WTC11 (cell line): ENCODE measurements around the gene TMEM52.

Experiments used
- ATF1 ChIP-seq: sonication (generic); formaldehyde crosslinking; IDR thresholded peaks from 2 replicates; pipeline ENCODE4 v1.8.1; 2023; ENCODE audit warnings: mild to moderate bottlenecking, moderate library complexity, missing genetic modification reagents
- ESRRA ChIP-seq: sonication (generic); formaldehyde crosslinking; IDR thresholded peaks from 2 replicates; pipeline ENCODE4 v1.8.1; 2022; ENCODE audit warnings: mild to moderate bottlenecking, missing genetic modification reagents, borderline replicate concordance
- ETV6 ChIP-seq: sonication (generic); formaldehyde crosslinking; IDR thresholded peaks from 2 replicates; pipeline ENCODE4 v1.8.1; 2022; ENCODE audit warnings: mild to moderate bottlenecking, missing genetic modification reagents
- IRF2 ChIP-seq: sonication (generic); formaldehyde crosslinking; IDR thresholded peaks from 2 replicates; pipeline ENCODE4 v1.8.0; 2022; ENCODE audit warnings: low read depth, missing genetic modification reagents, borderline replicate concordance
- SMAD4 ChIP-seq: sonication (generic); formaldehyde crosslinking; IDR thresholded peaks from 2 replicates; pipeline ENCODE4 v1.8.0; 2022; ENCODE audit warnings: mild to moderate bottlenecking, missing genetic modification reagents
- ZNF138 ChIP-seq: sonication (generic); formaldehyde crosslinking; conservative IDR thresholded peaks from 2 replicates; pipeline ENCODE4 v1.8.1; 2022; ENCODE audit warnings: mild to moderate bottlenecking, moderate library complexity, missing genetic modification reagents
- TF ChIP-seq, protein P1 (sequence below): fragments of 200-600 bp; IDR thresholded peaks from 2 replicates; pipeline ENCODE4 v1.8.0; 2022; ENCODE audit warnings: antibody characterized with exemption
- TF ChIP-seq, protein P2 (sequence below): sonication (generic); formaldehyde crosslinking; IDR thresholded peaks from 2 replicates; pipeline ENCODE4 v1.8.1; 2023; ENCODE audit warnings: mild to moderate bottlenecking, missing genetic modification reagents, borderline replicate concordance
- TF ChIP-seq, protein P3 (sequence below): sonication (generic); formaldehyde crosslinking; IDR thresholded peaks from 2 replicates; pipeline ENCODE4 v1.8.0; 2022; ENCODE audit warnings: mild to moderate bottlenecking, missing genetic modification reagents
- TF ChIP-seq, protein P4 (sequence below): sonication (generic); formaldehyde crosslinking; IDR thresholded peaks from 2 replicates; pipeline ENCODE4 v1.8.1; 2022; ENCODE audit warnings: low read depth, missing genetic modification reagents, borderline replicate concordance
- TF ChIP-seq, protein P5 (sequence below): sonication (generic); formaldehyde crosslinking; IDR thresholded peaks from 2 replicates; pipeline ENCODE4 v1.8.0; 2022; ENCODE audit warnings: mild to moderate bottlenecking, missing genetic modification reagents
- TF ChIP-seq, protein P6 (sequence below): sonication (generic); formaldehyde crosslinking; IDR thresholded peaks from 2 replicates; pipeline ENCODE4 v1.8.1; 2023; ENCODE audit warnings: mild to moderate bottlenecking, missing genetic modification reagents, moderate library complexity

DNA sequence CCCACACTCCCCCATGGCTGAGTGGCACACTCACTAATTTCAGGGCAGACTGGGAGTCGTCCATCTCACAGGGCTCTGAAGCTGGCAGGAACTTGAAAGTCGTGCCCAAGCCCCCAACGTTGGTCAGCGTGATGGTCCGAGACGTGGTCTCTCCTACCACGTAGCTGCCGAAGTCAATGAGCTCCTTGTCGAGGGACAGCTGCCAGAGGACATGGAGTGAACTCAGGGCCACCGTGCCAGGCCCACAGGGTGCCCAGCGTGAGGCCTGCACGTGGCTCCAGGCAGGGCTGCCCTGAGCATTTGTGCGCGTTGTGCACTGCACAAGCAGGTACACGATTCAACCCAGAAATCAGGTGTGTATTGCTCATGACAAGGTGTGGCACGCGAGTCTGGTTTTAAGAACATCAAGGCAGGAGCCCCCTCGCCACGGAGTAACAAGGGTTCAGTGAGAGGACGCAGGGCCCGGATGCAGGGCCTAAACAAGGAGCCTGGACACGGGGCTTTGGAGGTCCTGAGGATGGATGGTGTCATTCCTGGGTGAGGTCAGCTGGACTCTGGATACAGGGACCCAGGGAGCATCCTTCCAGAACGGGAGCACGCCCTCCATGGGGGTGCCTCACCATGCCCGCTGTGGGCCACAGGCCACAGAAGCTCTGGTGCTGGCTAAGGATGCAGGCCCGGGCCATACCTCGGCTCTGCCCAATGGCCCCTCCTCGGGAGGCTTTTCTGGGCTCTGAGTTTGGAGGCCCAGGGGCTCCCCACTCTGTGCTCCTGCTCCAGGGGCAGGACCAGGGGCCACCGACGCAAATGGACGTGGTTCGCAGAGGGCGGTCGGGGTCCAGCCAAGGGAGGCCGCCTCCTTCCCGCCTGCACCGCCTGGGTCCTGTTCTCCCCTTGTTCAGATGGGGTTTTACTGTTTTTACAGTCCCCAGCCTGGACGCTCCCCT, 37.8 kb upstream of the TMEM52 start:
- TF ChIP-seq, protein P1, sequence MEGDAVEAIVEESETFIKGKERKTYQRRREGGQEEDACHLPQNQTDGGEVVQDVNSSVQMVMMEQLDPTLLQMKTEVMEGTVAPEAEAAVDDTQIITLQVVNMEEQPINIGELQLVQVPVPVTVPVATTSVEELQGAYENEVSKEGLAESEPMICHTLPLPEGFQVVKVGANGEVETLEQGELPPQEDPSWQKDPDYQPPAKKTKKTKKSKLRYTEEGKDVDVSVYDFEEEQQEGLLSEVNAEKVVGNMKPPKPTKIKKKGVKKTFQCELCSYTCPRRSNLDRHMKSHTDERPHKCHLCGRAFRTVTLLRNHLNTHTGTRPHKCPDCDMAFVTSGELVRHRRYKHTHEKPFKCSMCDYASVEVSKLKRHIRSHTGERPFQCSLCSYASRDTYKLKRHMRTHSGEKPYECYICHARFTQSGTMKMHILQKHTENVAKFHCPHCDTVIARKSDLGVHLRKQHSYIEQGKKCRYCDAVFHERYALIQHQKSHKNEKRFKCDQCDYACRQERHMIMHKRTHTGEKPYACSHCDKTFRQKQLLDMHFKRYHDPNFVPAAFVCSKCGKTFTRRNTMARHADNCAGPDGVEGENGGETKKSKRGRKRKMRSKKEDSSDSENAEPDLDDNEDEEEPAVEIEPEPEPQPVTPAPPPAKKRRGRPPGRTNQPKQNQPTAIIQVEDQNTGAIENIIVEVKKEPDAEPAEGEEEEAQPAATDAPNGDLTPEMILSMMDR: no peak
- TF ChIP-seq SMAD4 (CRISPR knock-in tag) (no peak), ETV6 (no peak), IRF2 (CRISPR knock-in tag) (no peak), ZNF138 (no peak), ATF1 (CRISPR knock-in tag) (no peak), ESRRA (CRISPR knock-in tag) (no peak)
- TF ChIP-seq, protein P2, sequence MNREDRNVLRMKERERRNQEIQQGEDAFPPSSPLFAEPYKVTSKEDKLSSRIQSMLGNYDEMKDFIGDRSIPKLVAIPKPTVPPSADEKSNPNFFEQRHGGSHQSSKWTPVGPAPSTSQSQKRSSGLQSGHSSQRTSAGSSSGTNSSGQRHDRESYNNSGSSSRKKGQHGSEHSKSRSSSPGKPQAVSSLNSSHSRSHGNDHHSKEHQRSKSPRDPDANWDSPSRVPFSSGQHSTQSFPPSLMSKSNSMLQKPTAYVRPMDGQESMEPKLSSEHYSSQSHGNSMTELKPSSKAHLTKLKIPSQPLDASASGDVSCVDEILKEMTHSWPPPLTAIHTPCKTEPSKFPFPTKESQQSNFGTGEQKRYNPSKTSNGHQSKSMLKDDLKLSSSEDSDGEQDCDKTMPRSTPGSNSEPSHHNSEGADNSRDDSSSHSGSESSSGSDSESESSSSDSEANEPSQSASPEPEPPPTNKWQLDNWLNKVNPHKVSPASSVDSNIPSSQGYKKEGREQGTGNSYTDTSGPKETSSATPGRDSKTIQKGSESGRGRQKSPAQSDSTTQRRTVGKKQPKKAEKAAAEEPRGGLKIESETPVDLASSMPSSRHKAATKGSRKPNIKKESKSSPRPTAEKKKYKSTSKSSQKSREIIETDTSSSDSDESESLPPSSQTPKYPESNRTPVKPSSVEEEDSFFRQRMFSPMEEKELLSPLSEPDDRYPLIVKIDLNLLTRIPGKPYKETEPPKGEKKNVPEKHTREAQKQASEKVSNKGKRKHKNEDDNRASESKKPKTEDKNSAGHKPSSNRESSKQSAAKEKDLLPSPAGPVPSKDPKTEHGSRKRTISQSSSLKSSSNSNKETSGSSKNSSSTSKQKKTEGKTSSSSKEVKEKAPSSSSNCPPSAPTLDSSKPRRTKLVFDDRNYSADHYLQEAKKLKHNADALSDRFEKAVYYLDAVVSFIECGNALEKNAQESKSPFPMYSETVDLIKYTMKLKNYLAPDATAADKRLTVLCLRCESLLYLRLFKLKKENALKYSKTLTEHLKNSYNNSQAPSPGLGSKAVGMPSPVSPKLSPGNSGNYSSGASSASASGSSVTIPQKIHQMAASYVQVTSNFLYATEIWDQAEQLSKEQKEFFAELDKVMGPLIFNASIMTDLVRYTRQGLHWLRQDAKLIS: no peak
- TF ChIP-seq, protein P3, sequence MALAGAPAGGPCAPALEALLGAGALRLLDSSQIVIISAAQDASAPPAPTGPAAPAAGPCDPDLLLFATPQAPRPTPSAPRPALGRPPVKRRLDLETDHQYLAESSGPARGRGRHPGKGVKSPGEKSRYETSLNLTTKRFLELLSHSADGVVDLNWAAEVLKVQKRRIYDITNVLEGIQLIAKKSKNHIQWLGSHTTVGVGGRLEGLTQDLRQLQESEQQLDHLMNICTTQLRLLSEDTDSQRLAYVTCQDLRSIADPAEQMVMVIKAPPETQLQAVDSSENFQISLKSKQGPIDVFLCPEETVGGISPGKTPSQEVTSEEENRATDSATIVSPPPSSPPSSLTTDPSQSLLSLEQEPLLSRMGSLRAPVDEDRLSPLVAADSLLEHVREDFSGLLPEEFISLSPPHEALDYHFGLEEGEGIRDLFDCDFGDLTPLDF (CRISPR knock-in tag): no peak
- TF ChIP-seq, protein P4, sequence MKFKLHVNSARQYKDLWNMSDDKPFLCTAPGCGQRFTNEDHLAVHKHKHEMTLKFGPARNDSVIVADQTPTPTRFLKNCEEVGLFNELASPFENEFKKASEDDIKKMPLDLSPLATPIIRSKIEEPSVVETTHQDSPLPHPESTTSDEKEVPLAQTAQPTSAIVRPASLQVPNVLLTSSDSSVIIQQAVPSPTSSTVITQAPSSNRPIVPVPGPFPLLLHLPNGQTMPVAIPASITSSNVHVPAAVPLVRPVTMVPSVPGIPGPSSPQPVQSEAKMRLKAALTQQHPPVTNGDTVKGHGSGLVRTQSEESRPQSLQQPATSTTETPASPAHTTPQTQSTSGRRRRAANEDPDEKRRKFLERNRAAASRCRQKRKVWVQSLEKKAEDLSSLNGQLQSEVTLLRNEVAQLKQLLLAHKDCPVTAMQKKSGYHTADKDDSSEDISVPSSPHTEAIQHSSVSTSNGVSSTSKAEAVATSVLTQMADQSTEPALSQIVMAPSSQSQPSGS: no peak
- TF ChIP-seq, protein P5, sequence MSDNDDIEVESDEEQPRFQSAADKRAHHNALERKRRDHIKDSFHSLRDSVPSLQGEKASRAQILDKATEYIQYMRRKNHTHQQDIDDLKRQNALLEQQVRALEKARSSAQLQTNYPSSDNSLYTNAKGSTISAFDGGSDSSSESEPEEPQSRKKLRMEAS (CRISPR knock-in tag): no peak
- TF ChIP-seq, protein P6, sequence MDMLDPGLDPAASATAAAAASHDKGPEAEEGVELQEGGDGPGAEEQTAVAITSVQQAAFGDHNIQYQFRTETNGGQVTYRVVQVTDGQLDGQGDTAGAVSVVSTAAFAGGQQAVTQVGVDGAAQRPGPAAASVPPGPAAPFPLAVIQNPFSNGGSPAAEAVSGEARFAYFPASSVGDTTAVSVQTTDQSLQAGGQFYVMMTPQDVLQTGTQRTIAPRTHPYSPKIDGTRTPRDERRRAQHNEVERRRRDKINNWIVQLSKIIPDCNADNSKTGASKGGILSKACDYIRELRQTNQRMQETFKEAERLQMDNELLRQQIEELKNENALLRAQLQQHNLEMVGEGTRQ (CRISPR knock-in tag): no peak
